Measurements from ENCODE around the gene SLC15A4. TPM values are rescaled to one million over a fixed set of nuclear protein-coding genes. Genes with fewer than 3 reads are reported as not detected.

SLC15A4 gene
- total RNA-seq, 3 donors from 2014 or later = 38.6 to 64.7 (median 41.0) TPM

DNA sequence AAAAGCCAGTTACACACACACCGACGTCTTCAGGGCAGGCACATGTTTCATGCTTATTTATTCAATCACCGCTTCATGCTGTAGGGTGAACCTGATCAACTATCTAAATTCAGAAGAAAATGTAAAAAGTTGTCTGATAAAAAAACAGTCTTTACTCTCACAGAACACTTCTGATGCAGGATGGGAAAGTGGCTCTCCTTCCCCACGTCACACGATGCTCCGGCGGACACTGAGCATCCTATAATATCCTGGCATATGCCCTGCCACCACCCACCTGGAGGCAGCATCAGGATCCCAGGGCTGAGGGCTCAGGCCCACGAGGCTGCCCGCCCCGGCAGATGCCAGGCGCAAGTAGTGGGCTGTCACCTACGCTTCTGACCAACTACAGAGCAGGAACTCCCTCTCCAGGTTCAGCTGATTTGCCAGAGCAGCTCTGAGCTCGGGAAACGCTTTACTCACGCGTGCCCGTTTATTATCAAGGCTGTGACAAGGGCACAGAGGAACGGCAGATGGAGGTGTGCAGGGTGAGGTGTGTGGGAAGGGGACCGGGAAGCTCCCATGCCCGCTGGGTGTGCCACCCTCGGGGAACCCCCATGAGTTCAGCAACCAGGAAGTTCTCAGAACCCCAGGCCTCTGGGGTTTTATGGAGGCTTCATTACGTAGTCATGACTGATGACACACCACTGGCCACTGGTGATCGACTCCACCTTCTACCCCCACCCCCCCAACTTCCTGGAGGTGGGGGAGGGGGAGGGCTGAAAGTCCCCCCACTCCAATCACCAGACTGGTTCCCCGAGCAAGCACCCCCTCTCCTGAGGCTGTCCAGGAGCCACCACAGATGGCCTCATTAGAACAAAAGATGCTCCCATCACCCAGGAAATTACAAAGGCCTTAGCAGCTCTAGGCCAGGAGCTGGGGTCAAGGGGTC, 32.1 kb downstream of the SLC15A4 start:
- intact Hi-C loops (cut with DNase I; ENCODE audit: low total_unique reads) = no loop called here
- H3K36me3 ChIP-seq = peaks cover 8% of the 10 kb centered on the region

GRCh38 chr12:128790653-128791373, 32.9 kb downstream of the SLC15A4 start:
- Histone ChIP-seq H3K4me1 (no peaks in the 10 kb centered on the region), H3K27me3 (no peaks in the 10 kb centered on the region), H3K4me3 (no peak overlapping the region), H3K36me3 (peaks cover 8% of the 10 kb centered on the region), H3K9me3 (no peaks in the 10 kb centered on the region), H3K27ac (no peak overlapping the region)
- TF ChIP-seq POLR2A (IDR thresholded peaks at IDR 0.05) (no peak), POLR2AphosphoS5 (IDR thresholded peaks at IDR 0.05) (no peak)
- TF ChIP-seq, protein P1, sequence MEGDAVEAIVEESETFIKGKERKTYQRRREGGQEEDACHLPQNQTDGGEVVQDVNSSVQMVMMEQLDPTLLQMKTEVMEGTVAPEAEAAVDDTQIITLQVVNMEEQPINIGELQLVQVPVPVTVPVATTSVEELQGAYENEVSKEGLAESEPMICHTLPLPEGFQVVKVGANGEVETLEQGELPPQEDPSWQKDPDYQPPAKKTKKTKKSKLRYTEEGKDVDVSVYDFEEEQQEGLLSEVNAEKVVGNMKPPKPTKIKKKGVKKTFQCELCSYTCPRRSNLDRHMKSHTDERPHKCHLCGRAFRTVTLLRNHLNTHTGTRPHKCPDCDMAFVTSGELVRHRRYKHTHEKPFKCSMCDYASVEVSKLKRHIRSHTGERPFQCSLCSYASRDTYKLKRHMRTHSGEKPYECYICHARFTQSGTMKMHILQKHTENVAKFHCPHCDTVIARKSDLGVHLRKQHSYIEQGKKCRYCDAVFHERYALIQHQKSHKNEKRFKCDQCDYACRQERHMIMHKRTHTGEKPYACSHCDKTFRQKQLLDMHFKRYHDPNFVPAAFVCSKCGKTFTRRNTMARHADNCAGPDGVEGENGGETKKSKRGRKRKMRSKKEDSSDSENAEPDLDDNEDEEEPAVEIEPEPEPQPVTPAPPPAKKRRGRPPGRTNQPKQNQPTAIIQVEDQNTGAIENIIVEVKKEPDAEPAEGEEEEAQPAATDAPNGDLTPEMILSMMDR (IDR thresholded peaks at IDR 0.05) = no peak
- no peak for DNase-seq (ENCODE audit: low spot score in 2 of 2)
- intact Hi-C loops (cut with DNase I; ENCODE audit: low total_unique reads) = no loop called here

More for the DNA sequence above, 32.1 kb downstream of the SLC15A4 start:
- no peak overlapping the region for H3K27ac ChIP-seq
- TF ChIP-seq, protein P1 (IDR thresholded peaks at IDR 0.05) = no peak
- TF ChIP-seq POLR2A (IDR thresholded peaks at IDR 0.05) (no peak), POLR2AphosphoS5 (IDR thresholded peaks at IDR 0.05) (no peak)
- no peaks in the 10 kb centered on the region for H3K9me3 ChIP-seq
- no peak for DNase-seq (ENCODE audit: low spot score in 2 of 2)
- no peak overlapping the region for H3K4me3 ChIP-seq
- H3K4me1 ChIP-seq = no peaks in the 10 kb centered on the region
- no peaks in the 10 kb centered on the region for H3K27me3 ChIP-seq

- H3K9me3 ChIP-seq = no peaks in the 10 kb centered on the region
- H3K27me3 ChIP-seq = no peaks in the 10 kb centered on the region
- DNase-seq (ENCODE audit: low spot score in 2 of 2) = no peak
- TF ChIP-seq, protein P1 (IDR thresholded peaks at IDR 0.05) = no peak
- no peak for TF ChIP-seq POLR2A (IDR thresholded peaks at IDR 0.05)
- no peak for TF ChIP-seq POLR2AphosphoS5 (IDR thresholded peaks at IDR 0.05)
- H3K4me1 ChIP-seq = no peaks in the 10 kb centered on the region
- H3K27ac ChIP-seq = no peak overlapping the region
- intact Hi-C loops (cut with DNase I; ENCODE audit: low total_unique reads) = no loop called here
- H3K36me3 ChIP-seq = peaks cover 3% of the 10 kb centered on the region
- no peak overlapping the region for H3K4me3 ChIP-seq
Measured at GRCh38 chr12:128790221-128790620, 33.5 kb downstream of the SLC15A4 start.

- Histone ChIP-seq H3K4me3 (no peak overlapping the region), H3K36me3 (no peaks in the 10 kb centered on the region), H3K27me3 (no peaks in the 10 kb centered on the region), H3K27ac (no peak overlapping the region), H3K4me1 (no peaks in the 10 kb centered on the region), H3K9me3 (no peaks in the 10 kb centered on the region)
- TF ChIP-seq POLR2A (IDR thresholded peaks at IDR 0.05) (no peak), POLR2AphosphoS5 (IDR thresholded peaks at IDR 0.05) (no peak)
- TF ChIP-seq, protein P1 (IDR thresholded peaks at IDR 0.05) = no peak
- intact Hi-C loops (cut with DNase I; ENCODE audit: low total_unique reads) = no loop called here
- no peak for DNase-seq (ENCODE audit: low spot score in 2 of 2)
Measured at GRCh38 chr12:128789356-128789929, 34.3 kb downstream of the SLC15A4 start.

All from breast epithelium (tissue), 4 donors.